A549 (cell line): ENCODE results near the gene TNFAIP8. TPM values are rescaled to one million over a fixed set of nuclear protein-coding genes. Genes with fewer than 3 reads are reported as not detected.

Experiments used
- ATAC-seq, 2 experiments: fragments of 200-7000 bp in 1 of 2; fragments of >200 bp in 1 of 2; cut with Nextera tagmentation in 1 of 2; cut with Tn5 transposase in 1 of 2; 3 replicates each; pipeline versions ENCODE4 v1.8.0 to v1.9.1; 2018 to 2020; ENCODE audit warnings: mild to moderate bottlenecking in 1 of 2, moderate library complexity in 1 of 2
- CTCF ChIA-PET: fragments of 300-600 bp; sonication (Branson Sonifier 250); formaldehyde crosslinking; extraction: SDS; loops from one replicate; lab custom pipeline; 2021; ENCODE audit warnings: antibody characterized with exemption, inconsistent platforms; lab: Yijun Ruan, JAX
- POLR2A ChIA-PET: fragments of 350-600 bp; formaldehyde crosslinking; extraction: SDS; loops from one replicate; lab custom pipeline; 2021; ENCODE audit warnings: antibody characterized with exemption, inconsistent platforms; lab: Yijun Ruan, JAX
- DNase-seq, 2 experiments: peaks; one replicate each; pipeline versions ENCODE4 v3.0.0 to v3.0.0-alpha.2; 2011 to 2016; ENCODE audit warnings: low read depth in 1 of 2, low spot score in 1 of 2
- FAIRE-seq: peaks from 2 replicates; lab custom pipeline; 2011; peaks lifted over from hg19 to GRCh38; lab: Jason Lieb, UNC
- H3K27ac ChIP-seq, 2 experiments: fragments of >200 bp; sonication (Bioruptor Twin); formaldehyde crosslinking; 3 replicates each; pipeline ENCODE4 v1.5.1; 2016 to 2017
- H3K4me1 ChIP-seq: fragments of >200 bp; sonication (Bioruptor Twin); formaldehyde crosslinking; 3 replicates; pipeline ENCODE4 v1.6.1; 2016
- H3K4me2 ChIP-seq: fragments of >200 bp; sonication (Bioruptor Twin); formaldehyde crosslinking; 3 replicates; pipeline ENCODE4 v1.6.1; 2016
- H3K4me3 ChIP-seq: fragments of >200 bp; sonication (Bioruptor Twin); formaldehyde crosslinking; 3 replicates; pipeline ENCODE4 v1.5.1; 2016
- H3K9me3 ChIP-seq: fragments of >200 bp; sonication (Bioruptor Twin); formaldehyde crosslinking; 3 replicates; pipeline ENCODE4 v1.6.1; 2016
- CBX2 ChIP-seq: fragments of 200-600 bp; sonication (generic); IDR thresholded peaks from 2 replicates; pipeline ENCODE4 v1.6.1; 2016; ENCODE audit warnings: low read depth, mild to moderate bottlenecking, borderline replicate concordance
- CEBPB ChIP-seq, 2 experiments: fragments of >200 bp in 1 of 2; sonication (Bioruptor Twin) in 1 of 2; formaldehyde crosslinking in 1 of 2; IDR thresholded peaks; 2 replicates each; pipeline ENCODE4 v1.6.1; 2012 to 2016
- CTCF ChIP-seq: fragments of >200 bp; sonication (Bioruptor Twin); formaldehyde crosslinking; IDR thresholded peaks from 3 replicates; pipeline ENCODE4 v1.5.1; 2016
- E2F6 ChIP-seq: IDR thresholded peaks from 2 replicates; pipeline ENCODE4 v1.6.1; 2012; ENCODE audit warnings: low read depth, borderline replicate concordance
- EHF ChIP-seq: fragments of 250-450 bp; sonication (Bioruptor Pico); IDR thresholded peaks from 2 replicates; pipeline ENCODE4 v1.5.0; 2020; ENCODE audit warnings: mild to moderate bottlenecking
- EHMT2 ChIP-seq: fragments of 200-600 bp; sonication (generic); IDR thresholded peaks from 2 replicates; pipeline ENCODE4 v1.6.1; 2016; ENCODE audit warnings: antibody characterized with exemption, low read depth, mild to moderate bottlenecking, moderate library complexity
- ELK1 ChIP-seq: fragments of 150-350 bp; IDR thresholded peaks from 2 replicates; pipeline ENCODE4 v1.6.1; 2014; ENCODE audit warnings: low read depth, mild to moderate bottlenecking, low read length
- ESRRA ChIP-seq: fragments of 150-350 bp; IDR thresholded peaks from 2 replicates; pipeline ENCODE4 v1.6.1; 2014; ENCODE audit warnings: mild to moderate bottlenecking, low read length, borderline replicate concordance
- HDAC2 ChIP-seq: fragments of 200-600 bp; sonication (generic); IDR thresholded peaks from 2 replicates; pipeline ENCODE4 v1.6.1; 2016
- HMGXB4 ChIP-seq: fragments of 250-450 bp; sonication (Bioruptor Pico); IDR thresholded peaks from 2 replicates; pipeline ENCODE4 v1.5.0; 2021; ENCODE audit warnings: mild to moderate bottlenecking, moderate library complexity, borderline replicate concordance
- HOXA7 ChIP-seq: fragments of 250-450 bp; sonication (Bioruptor Pico); IDR thresholded peaks from 2 replicates; pipeline ENCODE4 v1.5.0; 2020; ENCODE audit warnings: mild to moderate bottlenecking, moderate library complexity
- HOXB13 ChIP-seq: fragments of 250-450 bp; sonication (Bioruptor Pico); IDR thresholded peaks from 2 replicates; pipeline ENCODE4 v1.5.0; 2020; ENCODE audit warnings: low read depth, mild to moderate bottlenecking, moderate library complexity
- JUN ChIP-seq, 2 experiments: fragments of >200 bp; sonication (Bioruptor Twin); formaldehyde crosslinking; IDR thresholded peaks; 2 replicates in 1 of 2; 3 replicates in 1 of 2; pipeline ENCODE4 v1.6.1; 2016 to 2017
- KDM5A ChIP-seq: fragments of 200-600 bp; sonication (generic); IDR thresholded peaks from 2 replicates; pipeline ENCODE4 v1.6.1; 2016; ENCODE audit warnings: antibody characterized with exemption, mild to moderate bottlenecking
- MAX ChIP-seq: IDR thresholded peaks from 2 replicates; pipeline ENCODE4 v1.6.1; 2012
- MAZ ChIP-seq: fragments of 150-350 bp; IDR thresholded peaks from 2 replicates; pipeline ENCODE4 v1.6.1; 2014; ENCODE audit warnings: antibody characterized with exemption, low read depth, low read length, borderline replicate concordance
- NPAS2 ChIP-seq: fragments of 250-450 bp; sonication (Bioruptor Pico); IDR thresholded peaks from 2 replicates; pipeline ENCODE4 v1.8.0; 2022; ENCODE audit warnings: mild to moderate bottlenecking, moderate library complexity, borderline replicate concordance
- PHF8 ChIP-seq: fragments of 200-600 bp; sonication (generic); IDR thresholded peaks from 2 replicates; pipeline ENCODE4 v1.6.1; 2016; ENCODE audit warnings: low read depth, mild to moderate bottlenecking, antibody characterized with exemption, moderate library complexity, borderline replicate concordance
- POLR2AphosphoS2 ChIP-seq: conservative IDR thresholded peaks from 2 replicates; pipeline ENCODE4 v1.6.1; 2012; ENCODE audit warnings: low read length, improper control_type of control experiment, inconsistent platforms
- RARB ChIP-seq: fragments of 250-450 bp; sonication (Bioruptor Pico); IDR thresholded peaks from 2 replicates; pipeline ENCODE4 v1.8.0; 2021; ENCODE audit warnings: mild to moderate bottlenecking, moderate library complexity
- REST ChIP-seq: fragments of 200-600 bp; sonication (generic); IDR thresholded peaks from 2 replicates; pipeline ENCODE4 v1.6.1; 2016; ENCODE audit warnings: antibody characterized with exemption, mild to moderate bottlenecking, moderate library complexity
- RFX5 ChIP-seq: fragments of 450-650 bp; IDR thresholded peaks from 2 replicates; pipeline ENCODE4 v1.7.1; 2014; ENCODE audit warnings: antibody characterized with exemption, mild to moderate bottlenecking, moderate library complexity
- RNF2 ChIP-seq: fragments of 200-600 bp; sonication (generic); IDR thresholded peaks from 2 replicates; pipeline ENCODE4 v1.6.1; 2016; ENCODE audit warnings: low read depth, mild to moderate bottlenecking, antibody characterized with exemption, moderate library complexity, borderline replicate concordance
- TP53 ChIP-seq: fragments of 250-450 bp; sonication (Bioruptor Pico); IDR thresholded peaks from 2 replicates; pipeline ENCODE4 v1.5.0; 2021; ENCODE audit warnings: mild to moderate bottlenecking, moderate library complexity
- ZC3H11A ChIP-seq: fragments of 450-650 bp; IDR thresholded peaks from 2 replicates; pipeline ENCODE4 v1.6.1; 2014; ENCODE audit warnings: antibody characterized with exemption, mild to moderate bottlenecking
- ZFP36 ChIP-seq: fragments of 450-650 bp; IDR thresholded peaks from 2 replicates; pipeline ENCODE4 v1.6.1; 2014; ENCODE audit warnings: borderline replicate concordance; ENCODE audit not compliant: partially characterized antibody
- ZSCAN20 ChIP-seq: fragments of 250-450 bp; sonication (Bioruptor Pico); IDR thresholded peaks from 2 replicates; pipeline ENCODE4 v1.8.0; 2022; ENCODE audit warnings: mild to moderate bottlenecking, moderate library complexity
- WGBS: methylation state at CpG from one replicate; pipeline ENCODE4 v1.1.6; 2017; ENCODE audit errors: missing lambda C conversion rate; 5-methylcytosine and 5-hydroxymethylcytosine counted together
- polyA plus RNA-seq, 4 experiments: library from polyadenylated mRNA; depleted of rRNA in 3 of 4; stranded (reverse); fragments of >200 nt; fragmentation: RNase III in 1 of 4; extraction: RNeasy Plus Mini Kit Qiagen cat#74134 plus additional on column Dnase treatment in 1 of 4; gene quantifications; 2 replicates in 3 of 4; 3 replicates in 1 of 4; pipeline ENCODE4 v1.2.3, GENCODE V29; 2011 to 2017

Gene TNFAIP8
- polyA plus RNA-seq, 2 of the 4 experiments (the other 2 are of a cell fraction), result 34.9 to 35.7 TPM

GRCh38 chr5:119368238-119368630 is 12.4 kb downstream of the TNFAIP8 start:
- 68% methylated on average over 4 of the region's 4 CpGs for WGBS
- H3K9me3 ChIP-seq, result no peaks in the 10 kb centered on the region
- DNase-seq (no peak), FAIRE-seq (no peak), ATAC-seq (no peak)
- H3K27ac ChIP-seq, result no peak overlapping the region
- H3K4me1 ChIP-seq, result 0 out of 3 replicates have a peak, but pooled peaks cover 5% of the 10 kb centered on the region
- ChIA-PET POLR2A (no interaction called here), CTCF (interaction anchor here (0.6 to 1.3 kb wide), 2 partner anchors 12 to 630 kb away, joined by 3 read pairs; no protein-coding TSS in a partner anchor)
- H3K4me2 ChIP-seq, result no peak overlapping the region
- TF ChIP-seq E2F6 (no peak), NPAS2 (CRISPR knock-in tag) (no peak), MAZ (no peak), HOXB13 (CRISPR knock-in tag) (no peak), MAX (no peak), REST (no peak), CBX2 (no peak), ZSCAN20 (CRISPR knock-in tag) (no peak), RFX5 (no peak), HOXA7 (no peak), EHF (CRISPR knock-in tag) (no peak), CTCF (no peak), PHF8 (no peak), ZFP36 (no peak), EHMT2 (no peak)
- H3K4me3 ChIP-seq, result no peak overlapping the region

- ChIA-PET CTCF (interaction anchor here (0.6 kb wide), 1 partner anchor 214 kb away, joined by 4 read pairs; no protein-coding TSS in a partner anchor), POLR2A (no interaction called here)
- H3K4me2 ChIP-seq, result no peak overlapping the region
- FAIRE-seq (no peak), DNase-seq (no peak), ATAC-seq (no peak)
- H3K4me3 ChIP-seq, result no peak overlapping the region
- WGBS, result 83% methylated on average over 1 of the region's 1 CpG
- 0 out of 3 replicates have a peak, but pooled peaks cover 5% of the 10 kb centered on the region for H3K4me1 ChIP-seq
- no peak overlapping the region for H3K27ac ChIP-seq
- no peaks in the 10 kb centered on the region for H3K9me3 ChIP-seq
- TF ChIP-seq NPAS2 (CRISPR knock-in tag) (no peak), HMGXB4 (CRISPR knock-in tag) (no peak), RNF2 (no peak), MAZ (no peak), CBX2 (no peak), RARB (CRISPR knock-in tag) (no peak), EHMT2 (no peak), JUN (IDR thresholded peaks at IDR 0.05) (no peak), KDM5A (no peak), ESRRA (no peak), E2F6 (no peak), ZC3H11A (no peak), ELK1 (no peak), POLR2AphosphoS2 (no peak), CEBPB (IDR thresholded peaks at IDR 0.05) (no peak), TP53 (CRISPR knock-in tag) (no peak), ZSCAN20 (CRISPR knock-in tag) (no peak), HDAC2 (no peak)
Measured at GRCh38 chr5:119370486-119370885, 14.7 kb downstream of the TNFAIP8 start.
